HCT116 (cell line): ENCODE data around the gene ACP7. TPM values are rescaled to one million over a fixed set of nuclear protein-coding genes. Genes with fewer than 3 reads are reported as not detected.

ENCODE experiments used
- ATAC-seq: fragments of 200-7000 bp; cut with Tn5 transposase; 2 replicates; pipeline ENCODE4 v1.9.1; 2020; ENCODE audit warnings: mild to moderate bottlenecking, moderate library complexity
- BruUV-seq: library from RNA; stranded (reverse); fragments of 400-500 nt; replicated peaks from 2 replicates; lab custom pipeline; 2021; lab: Mats Ljungman, UMichigan
- CTCF ChIA-PET: fragments of 300-600 bp; sonication (Branson Sonifier 250); formaldehyde crosslinking; loops from one replicate; lab custom pipeline; 2021; ENCODE audit warnings: antibody characterized with exemption; lab: Charles Lee
- POLR2A ChIA-PET: fragments of 300-600, 350-600 bp; sonication (Branson Sonifier 250); formaldehyde crosslinking; loops from one replicate; lab custom pipeline; 2021; ENCODE audit warnings: antibody characterized with exemption; lab: Charles Lee
- RAD21 ChIA-PET, 2 experiments: fragments of 300-600 bp; sonication (Branson Sonifier 250); formaldehyde crosslinking; loops; one replicate each; lab custom pipeline; 2023; ENCODE audit warnings: low total read pairs in 2 of 2; ENCODE audit not compliant: uncharacterized antibody in 2 of 2, unreplicated experiment in 2 of 2, low non-redundant PET in 1 of 2; lab: Charles Lee
- DNase-seq: peaks from one replicate; pipeline ENCODE4 v3.0.0-alpha.2; 2010; ENCODE audit warnings: low read depth, low spot score
- H2AFZ ChIP-seq: fragments of 200-600 bp; shearing (Covaris generic), sonication (generic); 2 replicates; pipeline ENCODE4 v1.6.1; 2017; ENCODE audit warnings: low read depth, mixed run types, mixed read lengths, antibody characterized with exemption, low read length; ENCODE audit not compliant: poor library complexity, severe bottlenecking
- H3K27ac ChIP-seq: 2 replicates; pipeline ENCODE4 v1.5.1; 2012; ENCODE audit warnings: low read depth, low read length
- H3K27me3 ChIP-seq: fragments of 200-600 bp; sonication (generic); 2 replicates; pipeline ENCODE4 v1.6.1; 2016; ENCODE audit warnings: mixed run types, low read length, mixed read lengths; ENCODE audit not compliant: insufficient read depth
- H3K36me3 ChIP-seq, 2 experiments: fragments of 200-500 bp in 1 of 2; fragments of 200-600 bp in 1 of 2; sonication (Bioruptor generic) in 1 of 2; sonication (generic) in 1 of 2; 2 replicates each; pipeline versions ENCODE4 v1.5.1 to v1.6.1; 2014 to 2016; ENCODE audit warnings: low read length in 2 of 2, inconsistent platforms in 1 of 2, mixed read lengths in 1 of 2, mixed run types in 1 of 2; ENCODE audit not compliant: insufficient read depth in 2 of 2, control insufficient read depth in 1 of 2
- H3K4me1 ChIP-seq, 2 experiments: fragments of 200-600 bp in 1 of 2; sonication (generic) in 1 of 2; 2 replicates each; pipeline versions ENCODE4 v1.5.1 to v1.6.1; 2012 to 2017; ENCODE audit warnings: low read length in 2 of 2, inconsistent platforms in 1 of 2, mild to moderate bottlenecking in 1 of 2, mixed read lengths in 1 of 2, mixed run types in 1 of 2, moderate library complexity in 1 of 2; ENCODE audit not compliant: insufficient read depth in 2 of 2, control insufficient read depth in 1 of 2
- H3K4me2 ChIP-seq: fragments of 200-600 bp; sonication (generic); 2 replicates; pipeline ENCODE4 v1.6.1; 2017; ENCODE audit warnings: mixed run types, low read length, mixed read lengths
- H3K4me3 ChIP-seq, 2 experiments: fragments of 200-600 bp in 1 of 2; sonication (generic) in 1 of 2; replicated peaks in 1 of 2; 2 replicates each; pipeline ENCODE4 v1.5.1; 2011 to 2016; ENCODE audit warnings: low read length in 2 of 2, control low read depth in 1 of 2, low read depth in 1 of 2, mild to moderate bottlenecking in 1 of 2, mixed read lengths in 1 of 2, mixed run types in 1 of 2
- H3K79me2 ChIP-seq: fragments of 200-600 bp; sonication (generic); 2 replicates; pipeline ENCODE4 v1.6.1; 2017; ENCODE audit warnings: mild to moderate bottlenecking, mixed run types, low read length, moderate library complexity, mixed read lengths; ENCODE audit not compliant: insufficient read depth
- H3K9ac ChIP-seq: fragments of 200-600 bp; sonication (generic); 2 replicates; pipeline ENCODE4 v1.6.1; 2016; ENCODE audit warnings: low read length, mixed read lengths
- H3K9me2 ChIP-seq: fragments of 200-600 bp; sonication (generic), shearing (Covaris generic); 2 replicates; pipeline ENCODE4 v1.6.1; 2017; ENCODE audit warnings: mixed run types, mild to moderate bottlenecking, moderate library complexity; ENCODE audit not compliant: insufficient read depth
- H3K9me3 ChIP-seq, 2 experiments: fragments of 200-500 bp in 1 of 2; fragments of 200-600 bp in 1 of 2; sonication (Bioruptor generic) in 1 of 2; sonication (generic) in 1 of 2; 2 replicates each; pipeline ENCODE4 v1.6.1; 2014 to 2017; ENCODE audit warnings: low read length in 2 of 2, mixed read lengths in 2 of 2, inconsistent platforms in 1 of 2, low read depth in 1 of 2, mild to moderate bottlenecking in 1 of 2, mixed run types in 1 of 2, moderate library complexity in 1 of 2; ENCODE audit not compliant: control insufficient read depth in 1 of 2, insufficient read depth in 1 of 2
- H4K20me1 ChIP-seq: fragments of 200-600 bp; sonication (generic), shearing (Covaris generic); 2 replicates; pipeline ENCODE4 v1.6.1; 2017; ENCODE audit warnings: mixed run types, mild to moderate bottlenecking, moderate library complexity; ENCODE audit not compliant: insufficient read depth
- CEBPB ChIP-seq: IDR thresholded peaks from 2 replicates; pipeline ENCODE4 v1.6.1; 2012; ENCODE audit warnings: low read depth
- CTCF ChIP-seq, 3 experiments: fragments of 200-600 bp in 1 of 3; sonication (generic) in 1 of 3; IDR thresholded peaks in 2 of 3; conservative IDR thresholded peaks in 1 of 3; 2 replicates each; pipeline ENCODE4 v1.5.1; 2012 to 2017; ENCODE audit warnings: low read depth in 2 of 3, low read length in 2 of 3, antibody characterized with exemption in 1 of 3, borderline replicate concordance in 1 of 3, control low read depth in 1 of 3, mild to moderate bottlenecking in 1 of 3, mixed read lengths in 1 of 3, mixed run types in 1 of 3, moderate library complexity in 1 of 3; ENCODE audit not compliant: insufficient read depth in 1 of 3
- EZH2 ChIP-seq: fragments of 200-600 bp; sonication (generic); IDR thresholded peaks from 2 replicates; pipeline ENCODE4 v1.6.1; 2017; ENCODE audit warnings: antibody characterized with exemption, mixed run types
- JUND ChIP-seq: IDR thresholded peaks from 2 replicates; pipeline ENCODE4 v1.6.1; 2012
- MAX ChIP-seq: IDR thresholded peaks from 2 replicates; pipeline ENCODE4 v1.6.1; 2012
- RAD21 ChIP-seq: IDR thresholded peaks from 2 replicates; pipeline ENCODE4 v1.6.1; 2012; ENCODE audit warnings: low read depth, mild to moderate bottlenecking
- TCF7L2 ChIP-seq: IDR thresholded peaks from 2 replicates; pipeline ENCODE4 v1.7.0; 2011; ENCODE audit warnings: borderline replicate concordance, inconsistent platforms; ENCODE audit not compliant: insufficient read depth, insufficient read length; ENCODE audit errors: extremely low read depth
- ZNF274 ChIP-seq: fragments of 200-500 bp; sonication (Bioruptor generic); IDR thresholded peaks from 2 replicates; pipeline ENCODE4 v1.6.1; 2014; ENCODE audit warnings: mild to moderate bottlenecking, low read depth, low read length, inconsistent platforms
- intact Hi-C: fragments of 100-400 bp; cut with micrococcal nuclease; formaldehyde crosslinking; loops from 2 replicates; pipeline ENCODE4 v1.10.0; 2022
- total RNA-seq: library from RNA; stranded (reverse); gene quantifications from one replicate; pipeline ENCODE4 v1.2.1, GENCODE V29; 2021; ENCODE audit not compliant: unreplicated experiment

Gene ACP7
- total RNA-seq, 1 experiment from 2014 or later, result 4.7 TPM

GRCh38 chr19:39109641-39110040, 25.5 kb downstream of the ACP7 start:
- no peak for ATAC-seq
- Histone ChIP-seq H3K9ac (no peak overlapping the region), H3K27me3 (no peaks in the 10 kb centered on the region), H3K79me2 (no peaks in the 10 kb centered on the region), H3K4me2 (no peak overlapping the region), H3K27ac (no peak overlapping the region), H3K36me3 (no peaks in the 10 kb centered on the region), H3K9me3 (no peaks in the 10 kb centered on the region), H3K9me2 (no peaks in the 10 kb centered on the region), H3K4me3 (no peak overlapping the region), H4K20me1 (no peaks in the 10 kb centered on the region), H3K4me1 (peaks cover 17 to 29% of the 10 kb centered on the region in 2 experiments), H2AFZ (no peak overlapping the region)
- CTCF ChIA-PET, result interaction anchor here (0.9 to 1.3 kb wide), 2 partner anchors 13 to 36 kb away, joined by 3 to 5 read pairs; no protein-coding TSS in a partner anchor
- BruUV-seq, result no TSS peak
- DNase-seq, result no peak
- RAD21 ChIA-PET, result no interaction called here
- intact Hi-C loops, result loop anchor here (5.0 kb wide), 2 partner anchors 57 to 147 kb away; no protein-coding TSS in a partner anchor
- POLR2A ChIA-PET, result interaction anchor here (0.7 kb wide), 1 partner anchor 17 kb away, joined by 3 read pairs; no protein-coding TSS in a partner anchor
- TF ChIP-seq CTCF (IDR thresholded peaks at IDR 0.05 in 2 of 3, conservative IDR thresholded peaks at IDR 0.05 in 1 of 3; ENCODE audit: borderline replicate concordance in 1 of 3, insufficient read depth in 1 of 3, low read depth in 2 of 3, low read length in 2 of 3) (no peak), MAX (no peak), CEBPB (no peak), EZH2 (no peak), JUND (no peak), RAD21 (no peak), TCF7L2 (no peak), ZNF274 (no peak)
